GM21737 (cell line): ENCODE results near the gene TSSC4.

Experiments
- ATAC-seq: cut with Tn5 transposase; IDR thresholded peaks from one replicate; pipeline ENCODE4 v1.9.1; 2021; ENCODE audit warnings: mild to moderate bottlenecking, moderate library complexity; ENCODE audit not compliant: unreplicated experiment

The TSSC4 gene

DNA sequence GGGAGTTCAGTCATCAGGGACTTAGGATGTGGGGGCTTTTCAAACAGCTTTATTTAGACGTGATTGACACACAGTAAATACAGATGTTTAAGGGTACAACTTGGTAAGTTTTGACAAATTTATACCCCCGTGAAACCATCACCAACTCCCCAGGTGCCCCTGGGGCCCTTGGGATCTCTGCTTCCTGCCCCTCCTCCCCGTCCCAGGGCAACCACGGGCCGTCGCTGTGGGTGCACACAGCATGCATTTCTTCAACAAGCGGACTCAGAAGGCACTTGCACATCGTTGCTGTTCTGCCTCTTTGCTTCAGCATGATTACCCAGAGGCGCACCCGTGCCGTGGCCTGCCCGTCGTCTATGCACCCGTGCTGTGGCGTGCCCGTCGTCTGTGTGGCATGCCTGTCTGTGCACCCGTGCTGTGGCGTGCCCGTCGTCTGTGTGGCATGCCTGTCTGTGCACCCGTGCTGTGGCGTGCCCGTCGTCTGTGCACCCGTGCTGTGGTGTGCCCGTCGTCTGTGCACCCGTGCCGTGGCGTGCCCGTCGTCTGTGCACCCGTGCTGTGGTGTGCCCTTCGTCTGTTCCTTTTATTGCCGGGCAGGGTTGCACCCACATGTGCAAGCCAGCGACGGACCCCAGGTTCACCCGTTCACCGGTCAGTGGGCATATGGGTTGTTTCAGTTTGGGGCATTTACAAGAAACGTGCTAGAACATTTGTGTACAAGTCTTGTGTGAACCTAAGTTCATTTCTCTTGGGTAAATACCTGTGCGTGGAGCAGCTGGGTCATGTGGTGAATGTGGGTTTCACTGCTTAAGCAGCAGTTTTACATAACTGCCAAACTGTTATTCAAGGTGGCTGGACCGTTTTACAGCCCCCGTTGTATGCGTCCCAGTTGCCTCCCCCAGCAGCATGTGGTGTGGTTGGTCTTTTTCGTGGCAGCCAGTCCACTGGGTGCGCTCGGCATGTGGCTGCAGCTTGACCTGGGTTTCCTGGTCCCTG lies 15.1 kb upstream of the TSSC4 start:
- no peak for ATAC-seq

DNA sequence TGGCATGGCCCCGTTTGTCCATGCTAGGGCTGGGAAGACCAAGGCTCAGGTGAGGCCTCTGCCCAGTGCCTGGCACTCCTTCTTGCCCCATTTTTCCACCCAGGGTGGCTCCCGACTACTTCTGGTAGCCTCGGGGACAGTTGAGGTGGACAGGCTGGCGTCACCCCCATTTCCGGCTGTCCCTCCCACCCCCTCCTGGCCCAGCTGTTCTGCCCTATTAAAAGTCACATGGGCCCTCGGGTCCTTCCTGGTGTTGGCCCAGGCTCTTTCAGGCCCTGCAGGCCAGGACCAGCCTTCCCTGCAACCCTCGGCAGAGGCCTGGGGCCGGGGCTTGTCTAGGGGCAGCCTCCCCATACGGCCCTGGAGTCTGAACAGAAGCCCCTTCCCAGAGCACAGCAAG lies 14.0 kb upstream of the TSSC4 start:
- no peak for ATAC-seq

DNA sequence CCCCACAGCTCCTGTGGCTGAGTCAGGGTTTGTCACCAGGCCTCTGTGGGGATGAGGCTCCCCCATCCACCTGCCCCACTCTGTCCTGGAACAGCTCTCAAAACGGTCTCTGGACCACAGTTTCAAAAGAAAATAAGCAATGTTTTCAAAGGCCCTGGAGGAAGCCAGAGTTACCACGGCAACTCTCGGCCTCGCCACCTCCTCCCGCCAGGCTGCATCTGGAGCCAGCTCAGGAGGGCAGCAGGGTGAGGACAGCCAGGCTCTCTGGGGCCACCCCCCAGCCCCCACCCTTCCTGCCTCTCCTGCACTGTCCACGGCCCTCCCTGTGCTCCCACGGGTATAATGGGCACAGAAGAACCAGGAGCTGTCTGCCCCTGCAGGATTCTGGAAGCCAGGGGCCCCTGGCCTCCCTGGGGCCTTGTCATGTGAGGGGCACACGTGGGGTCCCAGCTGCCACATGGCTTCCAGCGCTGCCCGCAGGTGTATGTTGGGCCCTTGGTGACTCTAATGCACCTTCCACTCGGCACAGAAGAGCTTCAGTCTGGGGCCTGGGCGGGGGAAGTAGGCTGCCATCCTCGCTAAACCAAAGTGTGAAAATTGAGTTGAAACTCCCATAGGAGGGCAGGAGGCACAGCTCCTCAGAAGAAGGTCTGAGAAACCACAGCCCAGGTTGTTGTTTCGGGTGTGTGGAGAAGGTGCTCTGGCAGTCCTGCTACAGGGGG lies 13.1 kb upstream of the TSSC4 start:
- no peak for ATAC-seq

DNA sequence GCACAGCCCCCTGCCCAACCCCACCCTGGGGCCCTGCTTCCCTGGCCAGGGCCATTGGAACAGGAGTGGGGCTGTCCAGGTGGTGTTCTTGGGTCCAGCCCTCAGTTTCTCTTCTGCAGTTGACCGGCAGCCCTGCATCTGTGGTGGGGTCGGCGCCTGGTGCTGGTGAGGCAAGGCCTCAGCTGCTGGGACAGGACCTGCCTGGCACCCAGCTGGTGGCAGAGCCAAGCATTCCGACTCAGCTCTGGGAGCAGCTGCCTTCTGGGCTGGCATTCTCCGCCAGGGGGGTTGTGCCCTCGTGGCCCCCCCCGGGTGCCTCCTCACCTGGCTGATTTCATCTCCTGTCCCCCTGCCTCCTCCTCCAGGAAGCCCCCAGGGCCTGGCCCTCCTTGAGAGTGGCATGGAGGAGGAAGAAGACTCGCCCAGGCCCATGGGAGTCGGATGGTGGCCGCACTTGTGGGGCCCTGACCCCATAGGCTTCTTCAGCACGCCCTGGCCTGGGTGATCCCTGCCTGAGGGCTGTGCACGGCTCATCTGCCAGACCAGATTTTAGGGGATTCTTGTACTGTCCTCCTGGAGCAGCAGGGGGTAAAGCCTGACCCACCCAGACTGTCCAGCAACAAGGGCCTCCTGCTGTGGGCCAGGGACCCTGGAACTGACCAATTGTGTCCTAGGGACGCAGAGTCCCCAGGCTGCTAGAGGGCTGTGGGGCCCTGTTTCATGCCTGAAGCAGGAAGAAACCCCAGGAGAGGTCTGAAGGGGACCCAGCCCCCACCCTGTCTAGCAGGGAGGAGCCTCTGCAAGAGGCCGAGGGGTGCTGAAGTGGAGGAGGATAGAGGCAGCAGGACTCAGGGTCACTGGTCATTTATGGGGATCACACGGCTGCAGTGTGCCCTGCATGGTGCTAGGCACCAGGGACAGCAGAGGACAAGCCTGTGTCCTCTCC lies 11.8 kb upstream of the TSSC4 start:
- ATAC-seq = no peak

DNA sequence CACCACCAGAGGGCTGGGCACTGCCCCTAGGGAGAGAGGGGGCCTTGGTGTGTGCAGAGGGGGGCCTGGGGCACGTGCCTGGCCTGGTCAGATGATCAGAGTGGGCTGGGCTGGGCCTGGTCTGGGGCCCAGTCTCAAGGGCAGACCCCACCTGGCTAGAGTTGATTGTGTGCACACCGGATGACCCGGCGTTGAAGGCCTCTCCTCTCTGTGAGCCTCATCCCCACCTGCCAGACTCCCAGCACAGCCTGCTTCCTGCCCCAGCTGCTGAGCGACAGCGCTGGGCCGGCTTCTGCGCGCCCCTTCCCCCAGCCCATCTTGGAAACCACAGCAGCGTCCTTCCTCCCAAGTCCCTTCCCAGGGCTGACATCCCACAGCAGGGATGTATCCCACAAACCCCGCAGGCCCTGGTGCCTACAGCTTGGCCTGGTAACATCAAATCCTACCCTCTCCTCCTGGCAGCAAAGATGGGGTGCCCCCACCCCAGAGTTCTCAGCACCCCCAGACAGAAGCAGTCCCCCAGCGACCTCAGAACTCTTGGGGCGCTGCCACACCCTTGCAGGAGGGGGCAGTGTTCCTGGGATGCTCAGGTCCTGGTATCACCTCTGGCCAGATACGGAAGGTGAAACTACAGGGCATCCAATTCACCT lies 11.0 kb upstream of the TSSC4 start:
- ATAC-seq = no peak

DNA sequence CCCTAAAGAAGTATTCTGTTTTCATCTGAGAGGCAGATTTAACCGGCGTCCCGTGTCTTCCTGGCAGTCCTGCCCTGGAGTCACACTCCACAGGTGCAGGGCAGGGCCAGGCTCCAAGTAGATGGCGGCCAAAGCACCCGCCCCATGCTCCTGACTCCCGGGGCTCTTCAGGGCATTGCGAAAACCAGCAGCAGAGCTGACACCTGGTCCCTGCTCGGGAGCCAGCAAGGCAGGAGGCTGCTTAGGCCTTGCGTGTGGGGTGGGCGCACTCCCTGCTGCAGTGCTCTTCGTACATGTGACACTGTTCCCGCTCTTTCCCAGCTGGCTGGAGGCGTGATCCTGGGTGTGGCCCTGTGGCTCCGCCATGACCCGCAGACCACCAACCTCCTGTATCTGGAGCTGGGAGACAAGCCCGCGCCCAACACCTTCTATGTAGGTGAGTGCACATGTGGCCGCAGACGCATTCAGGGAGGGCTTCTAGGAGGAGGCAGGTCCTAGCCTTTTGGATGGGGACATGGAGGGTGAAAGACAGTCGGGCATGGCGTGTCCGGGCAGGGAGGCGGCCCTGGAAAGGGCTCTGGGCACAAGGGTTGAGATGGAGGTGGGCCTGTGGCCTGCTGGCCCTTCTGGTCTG lies 10.3 kb upstream of the TSSC4 start:
- ATAC-seq = no peak

DNA sequence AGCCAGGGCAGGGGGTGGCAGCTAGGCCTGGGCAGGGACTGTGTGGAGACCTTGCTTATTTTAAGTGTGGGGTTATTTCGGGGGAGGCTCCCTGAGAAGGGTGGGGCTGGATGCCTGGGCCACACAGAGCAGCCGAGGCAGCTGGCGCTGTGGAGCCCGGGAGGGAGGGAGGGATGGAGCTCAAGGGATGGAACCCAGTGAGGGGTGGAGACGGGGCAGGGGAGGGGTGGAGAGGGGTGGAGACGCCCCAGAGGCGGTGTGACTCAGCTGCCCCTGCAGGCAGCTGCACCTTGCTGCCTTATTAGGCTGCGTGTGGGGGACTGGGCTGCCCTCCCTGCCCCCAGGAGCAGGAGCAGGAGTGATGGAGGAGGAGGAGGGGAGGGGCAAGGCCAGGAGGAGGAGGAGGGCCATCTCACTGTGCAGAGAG lies 9.8 kb upstream of the TSSC4 start:
- ATAC-seq = no peak

DNA sequence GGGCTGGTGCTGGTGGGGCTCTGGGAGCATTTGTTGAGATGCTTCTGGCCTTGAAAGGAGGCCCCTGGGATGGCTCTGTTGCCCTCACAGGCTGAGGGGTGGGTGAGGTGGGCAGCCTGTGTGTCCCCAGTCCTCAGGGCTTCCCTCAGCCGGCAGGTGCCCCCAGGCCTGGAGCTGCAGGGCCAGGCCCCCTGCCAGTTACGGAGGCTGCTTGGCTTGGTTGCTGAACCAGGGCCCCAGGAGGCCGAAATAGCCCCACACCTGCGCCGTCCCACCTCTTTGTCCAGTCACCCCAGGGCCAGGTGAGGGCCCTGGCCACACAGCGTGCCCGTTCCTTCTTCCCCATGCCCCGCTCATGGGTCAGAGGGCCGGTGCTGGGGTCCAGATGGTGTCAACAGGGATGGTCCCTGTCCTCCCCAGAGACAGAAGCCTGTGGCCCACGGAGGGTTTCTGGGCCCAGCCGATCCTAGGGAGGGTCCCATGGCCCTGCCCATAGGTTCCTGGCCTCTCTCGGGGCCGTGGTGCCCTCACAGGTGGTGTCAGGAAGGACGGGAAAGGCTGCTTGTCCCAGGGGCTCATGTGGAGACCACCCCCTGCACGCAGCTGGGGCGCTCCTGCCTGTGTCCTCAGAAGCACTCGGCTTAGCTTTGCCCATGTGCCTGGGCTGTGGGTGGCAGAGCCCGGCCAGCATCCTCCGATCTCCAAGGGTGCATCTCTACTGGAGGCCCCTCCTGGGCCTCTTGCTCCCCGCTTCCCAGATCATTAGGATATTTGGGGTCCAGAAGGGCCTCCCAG lies 9.2 kb upstream of the TSSC4 start:
- ATAC-seq = no peak

DNA sequence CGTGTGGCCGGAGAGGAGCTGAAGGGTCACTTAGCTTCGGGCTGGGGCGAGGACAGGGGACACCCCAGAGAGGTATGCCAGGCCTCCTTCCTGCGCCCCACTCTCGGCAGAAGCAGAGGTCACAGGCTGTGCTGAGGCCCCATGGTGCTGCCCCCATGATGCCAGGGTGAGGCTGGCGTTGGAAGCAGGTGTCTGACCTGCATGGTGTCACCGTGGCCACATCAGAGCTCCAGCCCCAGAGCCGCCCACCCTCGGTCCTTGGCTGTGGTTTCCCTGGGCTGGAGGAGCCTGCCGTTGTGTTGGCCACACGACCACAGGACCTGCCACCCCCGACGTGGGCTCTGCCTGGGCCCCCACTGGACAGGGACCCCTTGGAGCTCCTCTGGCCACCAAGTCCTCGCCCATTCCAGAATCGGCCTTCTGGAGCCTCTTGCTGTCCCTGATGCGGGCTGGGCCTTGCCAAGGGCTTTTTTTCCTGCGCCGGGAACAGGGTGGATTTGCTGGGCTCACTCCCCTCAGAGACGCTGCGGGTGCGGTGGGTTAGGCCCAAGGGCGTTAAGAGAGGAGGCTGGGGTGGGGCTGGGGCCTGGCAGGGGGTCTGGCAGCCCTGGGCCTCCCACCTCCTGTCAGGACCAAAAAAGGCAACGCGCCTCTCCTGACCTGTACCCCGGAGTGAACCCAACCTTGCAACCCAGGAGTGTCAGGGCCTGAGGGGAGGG lies 8.2 kb upstream of the TSSC4 start:
- no peak for ATAC-seq

DNA sequence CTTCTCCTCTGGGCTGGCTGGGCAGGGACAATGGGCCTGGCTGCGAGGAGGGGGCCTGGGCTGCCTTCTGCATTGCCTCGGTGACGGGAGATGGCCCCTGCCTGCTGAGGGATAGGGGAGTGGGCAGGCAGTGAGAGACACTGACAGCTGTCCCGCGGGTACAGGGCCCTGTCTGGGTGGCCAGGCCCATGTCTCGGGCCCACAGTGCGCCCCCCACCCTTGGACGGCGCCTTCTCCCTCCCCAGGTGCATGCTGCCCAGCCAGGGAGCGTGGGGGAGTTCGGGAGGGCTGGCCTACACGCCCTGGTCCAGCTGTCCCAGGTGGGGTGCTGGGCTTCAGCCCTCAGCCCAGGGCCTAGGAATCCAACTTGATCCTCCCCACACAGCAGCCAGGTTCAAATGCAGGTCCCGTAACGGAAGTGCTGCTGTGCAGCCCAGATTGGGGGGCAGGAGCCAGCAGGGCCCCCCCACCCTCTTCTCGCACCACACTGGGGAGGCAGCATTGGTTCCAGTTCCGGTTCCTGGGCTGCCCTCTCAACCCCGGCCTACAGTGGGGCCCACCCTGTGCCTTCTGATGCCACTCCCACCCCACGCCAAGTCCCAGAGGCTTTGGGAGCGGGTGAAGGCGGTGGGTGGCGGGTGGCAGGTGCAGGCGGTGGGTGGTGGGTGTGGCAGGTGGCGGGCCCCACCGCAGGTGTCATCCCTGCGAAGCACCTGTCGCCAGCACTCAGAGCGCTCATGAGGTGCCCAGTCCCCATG lies 7.3 kb upstream of the TSSC4 start:
- no peak for ATAC-seq

DNA sequence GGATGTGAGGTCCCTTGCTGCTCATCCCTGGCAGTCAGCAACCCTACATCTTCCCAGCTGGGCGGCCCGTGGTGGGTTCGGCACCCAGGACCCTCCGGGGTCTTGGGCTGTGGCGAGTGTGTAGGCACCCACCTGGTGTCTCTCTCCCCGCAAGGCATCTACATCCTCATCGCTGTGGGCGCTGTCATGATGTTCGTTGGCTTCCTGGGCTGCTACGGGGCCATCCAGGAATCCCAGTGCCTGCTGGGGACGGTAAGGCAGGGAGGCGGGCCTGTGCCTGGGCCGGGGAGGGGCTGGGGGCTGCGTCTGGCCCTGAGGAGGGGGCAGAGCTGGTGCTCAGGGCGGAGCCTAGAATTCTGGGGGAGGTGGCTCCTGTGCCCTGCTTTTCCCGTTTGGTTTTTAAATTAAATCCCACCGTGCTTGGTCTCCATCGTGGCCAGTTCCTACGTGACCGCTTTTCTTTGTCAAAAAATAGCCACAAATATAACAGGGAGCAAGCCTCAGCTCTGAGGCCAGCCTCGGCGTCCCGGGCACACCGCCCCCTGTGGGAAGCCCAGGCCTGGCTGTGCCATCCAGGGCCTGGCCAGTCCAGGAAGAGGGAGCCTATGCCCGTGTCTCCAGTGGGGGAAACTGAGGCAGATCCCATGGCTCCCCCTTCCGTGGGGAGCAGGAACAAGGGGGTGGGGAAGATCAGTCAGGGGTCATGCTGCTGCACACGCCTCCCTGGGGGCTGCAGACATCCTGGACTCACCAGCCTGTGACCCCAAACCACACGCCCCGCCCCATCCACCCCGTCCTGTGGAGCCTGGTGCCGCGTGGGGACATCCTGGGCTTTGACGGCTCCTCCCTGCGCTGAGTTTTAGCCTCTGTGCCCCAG lies 6.4 kb upstream of the TSSC4 start:
- ATAC-seq = no peak

DNA sequence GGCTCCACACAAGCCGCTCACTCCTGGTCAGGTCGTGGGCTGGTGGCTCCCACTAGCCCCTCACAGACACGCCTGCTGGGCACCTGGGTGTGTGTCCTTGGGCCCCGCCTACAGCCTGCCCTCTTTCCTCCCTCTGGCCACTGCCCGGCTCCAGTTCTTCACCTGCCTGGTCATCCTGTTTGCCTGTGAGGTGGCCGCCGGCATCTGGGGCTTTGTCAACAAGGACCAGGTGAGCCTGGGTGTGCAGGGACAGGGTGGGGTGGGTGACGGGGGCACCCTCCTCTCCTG lies 5.8 kb upstream of the TSSC4 start:
- ATAC-seq = no peak

DNA sequence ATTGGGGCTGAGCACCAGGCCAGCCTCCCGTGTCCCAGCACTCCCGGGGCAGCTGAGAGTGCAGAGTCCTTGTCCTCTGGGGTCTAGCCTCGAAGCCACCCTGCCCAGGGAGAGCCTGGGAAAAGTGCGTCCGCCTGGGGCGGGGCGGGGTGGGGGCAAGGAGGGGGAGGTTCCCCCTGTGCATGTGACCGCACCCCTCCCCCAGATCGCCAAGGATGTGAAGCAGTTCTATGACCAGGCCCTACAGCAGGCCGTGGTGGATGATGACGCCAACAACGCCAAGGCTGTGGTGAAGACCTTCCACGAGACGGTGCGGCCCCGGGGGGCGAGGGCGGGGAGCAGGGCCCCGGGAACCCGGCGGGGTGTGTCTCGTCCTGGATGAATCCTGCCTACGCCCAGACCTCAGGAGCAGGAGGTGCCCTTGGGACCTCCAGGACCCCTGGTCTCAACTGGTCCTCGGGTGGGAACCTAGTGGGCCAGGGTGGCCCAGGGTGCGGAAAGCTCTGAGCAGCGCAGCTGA lies 5.3 kb upstream of the TSSC4 start:
- ATAC-seq = no peak

DNA sequence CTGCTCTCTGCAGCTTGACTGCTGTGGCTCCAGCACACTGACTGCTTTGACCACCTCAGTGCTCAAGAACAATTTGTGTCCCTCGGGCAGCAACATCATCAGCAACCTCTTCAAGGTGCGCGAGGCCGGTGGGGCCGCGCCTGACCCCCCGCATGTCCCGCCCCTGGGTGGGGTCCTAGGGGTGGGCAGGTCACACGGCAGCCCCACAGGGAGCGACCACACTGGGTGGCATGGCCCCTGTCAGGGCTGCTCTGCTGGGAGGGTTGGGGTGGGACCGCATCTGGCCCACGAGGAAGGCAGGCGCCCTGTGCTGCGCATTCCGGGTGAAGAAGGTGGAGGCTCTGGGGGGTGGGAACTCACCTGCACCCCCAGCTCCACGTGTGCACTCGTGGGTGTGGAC lies 4.7 kb upstream of the TSSC4 start:
- no peak for ATAC-seq

DNA sequence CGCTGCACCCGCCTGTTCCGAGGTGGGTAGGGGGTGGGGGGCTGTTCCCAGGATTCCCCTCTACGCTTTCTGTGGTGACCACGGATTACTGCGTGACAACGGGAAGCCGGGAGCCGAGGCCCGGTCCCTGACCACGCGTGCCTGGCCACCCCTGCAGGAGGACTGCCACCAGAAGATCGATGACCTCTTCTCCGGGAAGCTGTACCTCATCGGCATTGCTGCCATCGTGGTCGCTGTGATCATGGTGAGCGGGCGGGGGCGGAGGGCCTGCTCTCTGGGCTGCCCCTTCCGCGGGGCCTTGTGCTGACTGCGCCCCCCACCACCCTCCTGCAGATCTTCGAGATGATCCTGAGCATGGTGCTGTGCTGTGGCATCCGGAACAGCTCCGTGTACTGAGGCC lies 4.1 kb upstream of the TSSC4 start:
- no peak for ATAC-seq

DNA sequence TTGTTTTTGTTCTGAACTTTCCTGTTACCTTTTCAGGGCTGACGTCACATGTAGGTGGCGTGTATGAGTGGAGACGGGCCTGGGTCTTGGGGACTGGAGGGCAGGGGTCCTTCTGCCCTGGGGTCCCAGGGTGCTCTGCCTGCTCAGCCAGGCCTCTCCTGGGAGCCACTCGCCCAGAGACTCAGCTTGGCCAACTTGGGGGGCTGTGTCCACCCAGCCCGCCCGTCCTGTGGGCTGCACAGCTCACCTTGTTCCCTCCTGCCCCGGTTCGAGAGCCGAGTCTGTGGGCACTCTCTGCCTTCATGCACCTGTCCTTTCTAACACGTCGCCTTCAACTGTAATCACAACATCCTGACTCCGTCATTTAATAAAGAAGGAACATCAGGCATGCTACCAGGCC lies 3.5 kb upstream of the TSSC4 start:
- no peak for ATAC-seq
